SU-DHL-6 (cell line): ENCODE measurements around the gene EIF4A3.

Source experiments
- H2AFZ ChIP-seq: fragments of 200-600 bp; sonication (generic); 2 replicates; pipeline ENCODE4 v1.6.1; 2014; ENCODE audit warnings: low read depth, mild to moderate bottlenecking, moderate library complexity, mixed read lengths, antibody characterized with exemption, low read length; ENCODE audit not compliant: severe bottlenecking
- H3F3A ChIP-seq: fragments of 200-600 bp; shearing (Covaris generic); 2 replicates; pipeline ENCODE4 v1.6.0; 2016; ENCODE audit warnings: antibody characterized with exemption, mild to moderate bottlenecking; ENCODE audit not compliant: insufficient read depth
- H3K27ac ChIP-seq: fragments of 200-600 bp; sonication (generic); 2 replicates; pipeline ENCODE4 v1.5.1; 2016; ENCODE audit warnings: low read depth, mild to moderate bottlenecking, low read length, moderate library complexity, mixed read lengths
- H3K27me3 ChIP-seq: fragments of 200-600 bp; sonication (generic), shearing (Covaris generic); 2 replicates; pipeline ENCODE4 v1.6.0; 2014; ENCODE audit warnings: mild to moderate bottlenecking, low read length
- H3K36me3 ChIP-seq: fragments of 200-600 bp; sonication (generic); 2 replicates; pipeline ENCODE4 v1.6.1; 2014; ENCODE audit warnings: mild to moderate bottlenecking, low read length, mixed read lengths
- H3K4me2 ChIP-seq: fragments of 300-600, 200-600 bp; shearing (Covaris generic), sonication (generic); 2 replicates; pipeline ENCODE4 v1.6.0; 2014; ENCODE audit warnings: low read length, low read depth, mild to moderate bottlenecking; ENCODE audit not compliant: poor library complexity, severe bottlenecking
- H3K4me3 ChIP-seq: fragments of 200-600 bp; sonication (generic); 2 replicates; pipeline ENCODE4 v1.5.1; 2014; ENCODE audit warnings: antibody characterized with exemption, low read length, mild to moderate bottlenecking, mixed read lengths; ENCODE audit not compliant: insufficient read depth, poor library complexity, severe bottlenecking
- H3K79me2 ChIP-seq: fragments of 200-600 bp; sonication (generic); 2 replicates; pipeline ENCODE4 v1.6.1; 2014; ENCODE audit warnings: mild to moderate bottlenecking, low read length, moderate library complexity; ENCODE audit not compliant: insufficient read depth
- H3K9ac ChIP-seq: fragments of 200-600 bp; sonication (generic); 2 replicates; pipeline ENCODE4 v1.7.0; 2014; ENCODE audit warnings: mild to moderate bottlenecking, low read length
- H3K9me2 ChIP-seq: fragments of 200-600 bp; sonication (generic); replicated peaks from 2 replicates; pipeline ENCODE4 v1.6.1; 2014; ENCODE audit warnings: low read length; ENCODE audit not compliant: insufficient read depth
- H3K9me3 ChIP-seq: fragments of 200-600 bp; sonication (generic); 2 replicates; pipeline ENCODE4 v1.6.1; 2014; ENCODE audit warnings: low read length, mixed read lengths; ENCODE audit not compliant: insufficient read depth
- H4K20me1 ChIP-seq: fragments of 200-600 bp; sonication (generic); 2 replicates; pipeline ENCODE4 v1.6.1; 2014; ENCODE audit warnings: low read depth, mild to moderate bottlenecking, antibody characterized with exemption, low read length, moderate library complexity, mixed read lengths
- CTCF ChIP-seq: fragments of 200-600 bp; sonication (generic); IDR thresholded peaks from one replicate; pipeline ENCODE4 v1.5.1; 2017; ENCODE audit warnings: antibody characterized with exemption, mild to moderate bottlenecking, low read length, moderate library complexity; ENCODE audit not compliant: insufficient read depth, poor library complexity, severe bottlenecking
- EZH2phosphoT487 ChIP-seq: fragments of 200-600 bp; sonication (generic), shearing (Covaris generic); conservative IDR thresholded peaks from 2 replicates; pipeline ENCODE4 v1.6.1; 2018; ENCODE audit warnings: mild to moderate bottlenecking, antibody characterized with exemption, low read length, moderate library complexity, mixed read lengths

The EIF4A3 gene

GRCh38 chr17:80173126-80173525, 26.2 kb upstream of the EIF4A3 start:
- TF ChIP-seq CTCF (no peak), EZH2phosphoT487 (no peak)
- no peak overlapping the region for H3K4me2 ChIP-seq
- no peaks in the 10 kb centered on the region for H3K27me3 ChIP-seq
- H4K20me1 ChIP-seq: no peaks in the 10 kb centered on the region
- no peaks in the 10 kb centered on the region for H3K9me3 ChIP-seq
- no peak overlapping the region for H3K9ac ChIP-seq
- no peaks in the 10 kb centered on the region for H3K79me2 ChIP-seq
- no peak overlapping the region for H3K4me3 ChIP-seq
- no peak overlapping the region for H3K27ac ChIP-seq
- H3K36me3 ChIP-seq: no peaks in the 10 kb centered on the region
- no peak overlapping the region for H2AFZ ChIP-seq
- no peaks in the 10 kb centered on the region for H3F3A ChIP-seq
- no peaks in the 10 kb centered on the region for H3K9me2 ChIP-seq

- H3K9me2 ChIP-seq: no peaks in the 10 kb centered on the region
- TF ChIP-seq EZH2phosphoT487: no peak
- TF ChIP-seq CTCF: no peak
- H3K79me2 ChIP-seq: no peaks in the 10 kb centered on the region
- H3K9ac ChIP-seq: no peak overlapping the region
- no peaks in the 10 kb centered on the region for H3K27me3 ChIP-seq
- no peak overlapping the region for H3K4me3 ChIP-seq
- H2AFZ ChIP-seq: no peak overlapping the region
- H3K4me2 ChIP-seq: no peak overlapping the region
- no peaks in the 10 kb centered on the region for H3K9me3 ChIP-seq
- H3K27ac ChIP-seq: no peak overlapping the region
- H3F3A ChIP-seq: no peaks in the 10 kb centered on the region
- H4K20me1 ChIP-seq: no peaks in the 10 kb centered on the region
- H3K36me3 ChIP-seq: no peaks in the 10 kb centered on the region
These were observed 24.8 kb upstream of the EIF4A3 start for GRCh38 chr17:80171681-80172080.

GRCh38 chr17:80169784-80170500, 23.0 kb upstream of the EIF4A3 start, which contains the start of gene CARD14:
CARD14 (plus strand) TSS chr17:80170030; CDS start chr17:80181439, 11,409 bp downstream.
- Histone ChIP-seq H3K4me2 (no peak within 1 kb of the TSS), H3K9me2 (no peaks in the 10 kb centered on the region), H3K27ac (no peak within 1 kb of the TSS), H3K79me2 (no peaks in the 10 kb centered on the region), H3K9me3 (no peaks in the 10 kb centered on the region), H2AFZ (no peak within 1 kb of the TSS), H3F3A (no peaks in the 10 kb centered on the region), H3K4me3 (no peak within 1 kb of the TSS), H3K27me3 (no peaks in the 10 kb centered on the region), H3K9ac (no peak within 1 kb of the TSS), H4K20me1 (no peaks in the 10 kb centered on the region), H3K36me3 (no peaks in the 10 kb centered on the region)
- no peak for TF ChIP-seq EZH2phosphoT487

- no peaks in the 10 kb centered on the region for H3K9me2 ChIP-seq
- no peaks in the 10 kb centered on the region for H3K36me3 ChIP-seq
- H4K20me1 ChIP-seq: no peaks in the 10 kb centered on the region
- no peak overlapping the region for H3K9ac ChIP-seq
- H2AFZ ChIP-seq: no peak overlapping the region
- no peaks in the 10 kb centered on the region for H3F3A ChIP-seq
- no peaks in the 10 kb centered on the region for H3K27me3 ChIP-seq
- TF ChIP-seq CTCF: no peak
- no peak for TF ChIP-seq EZH2phosphoT487
- no peak overlapping the region for H3K4me2 ChIP-seq
- H3K9me3 ChIP-seq: no peaks in the 10 kb centered on the region
- H3K4me3 ChIP-seq: no peak overlapping the region
- H3K79me2 ChIP-seq: no peaks in the 10 kb centered on the region
- H3K27ac ChIP-seq: no peak overlapping the region
These were observed 22.2 kb upstream of the EIF4A3 start for GRCh38 chr17:80169107-80169506.
